GM23248 (cell line): ENCODE data around the gene PCDHGB2. TPM values are rescaled to one million over a fixed set of nuclear protein-coding genes. Genes with fewer than 3 reads are reported as not detected.
"Not testable (repeated sequence)": the region's sequence is repeated elsewhere in the genome, so short reads cannot be mapped to it uniquely, and the experiment has no call there.

Source experiments
- DNase-seq: peaks from one replicate; pipeline ENCODE4 v3.0.0-alpha.2; 2015
- H2AFZ ChIP-seq: fragments of 200-600 bp; sonication (generic); 2 replicates; pipeline ENCODE4 v1.6.1; 2016; ENCODE audit warnings: antibody characterized with exemption
- H3F3A ChIP-seq: fragments of 200-600 bp; sonication (generic); 2 replicates; pipeline ENCODE4 v1.6.1; 2016; ENCODE audit warnings: mild to moderate bottlenecking, antibody characterized with exemption, mixed run types; ENCODE audit not compliant: insufficient read depth
- H3K27ac ChIP-seq: fragments of 200-600 bp; sonication (generic); 2 replicates; pipeline ENCODE4 v1.5.1; 2016; ENCODE audit warnings: mild to moderate bottlenecking
- H3K27me3 ChIP-seq: fragments of 200-600 bp; sonication (generic); replicated peaks from 2 replicates; pipeline ENCODE4 v1.6.1; 2016; ENCODE audit warnings: mild to moderate bottlenecking; ENCODE audit not compliant: insufficient read depth
- H3K36me3 ChIP-seq: fragments of 200-600 bp; sonication (generic); 2 replicates; pipeline ENCODE4 v1.6.1; 2016; ENCODE audit warnings: low read depth, mild to moderate bottlenecking
- H3K4me1 ChIP-seq: fragments of 200-600 bp; sonication (generic); 2 replicates; pipeline ENCODE4 v1.6.1; 2016; ENCODE audit warnings: mild to moderate bottlenecking; ENCODE audit not compliant: insufficient read depth
- H3K4me2 ChIP-seq: fragments of 200-600 bp; sonication (generic); one replicate; pipeline ENCODE4 v1.6.1; 2016; ENCODE audit warnings: mild to moderate bottlenecking; ENCODE audit not compliant: unreplicated experiment
- H3K4me3 ChIP-seq: fragments of 200-600 bp; sonication (generic); 2 replicates; pipeline ENCODE4 v1.5.1; 2016; ENCODE audit warnings: mild to moderate bottlenecking
- H3K79me2 ChIP-seq: fragments of 200-600 bp; sonication (generic); 2 replicates; pipeline ENCODE4 v1.6.1; 2016; ENCODE audit warnings: mild to moderate bottlenecking; ENCODE audit not compliant: insufficient read depth
- H3K9ac ChIP-seq: fragments of 200-600 bp; sonication (generic); 2 replicates; pipeline ENCODE4 v1.6.1; 2016; ENCODE audit warnings: mild to moderate bottlenecking
- H3K9me2 ChIP-seq: fragments of 200-600 bp; sonication (generic); 2 replicates; pipeline ENCODE4 v1.6.1; 2016; ENCODE audit warnings: mixed run types, mild to moderate bottlenecking, moderate library complexity; ENCODE audit not compliant: insufficient read depth
- H3K9me3 ChIP-seq: fragments of 200-600 bp; sonication (generic); one replicate; pipeline ENCODE4 v1.6.1; 2017; ENCODE audit warnings: low read depth
- H4K20me1 ChIP-seq: fragments of 200-600 bp; sonication (generic); 2 replicates; pipeline ENCODE4 v1.6.0; 2016; ENCODE audit not compliant: insufficient read depth
- EZH2 ChIP-seq: fragments of 200-600 bp; sonication (generic); IDR thresholded peaks from 2 replicates; pipeline ENCODE4 v1.6.1; 2018; ENCODE audit warnings: antibody characterized with exemption, mild to moderate bottlenecking; ENCODE audit not compliant: insufficient read depth, poor library complexity, severe bottlenecking
- EZH2phosphoT487 ChIP-seq: fragments of 200-600 bp; sonication (generic); IDR thresholded peaks from 2 replicates; pipeline ENCODE4 v1.6.1; 2018; ENCODE audit warnings: antibody characterized with exemption, moderate library complexity, mild to moderate bottlenecking, low read depth; ENCODE audit not compliant: insufficient read depth
- WGBS, 2 experiments: methylation state at CpG; one replicate each; pipeline ENCODE4 v1.1.6; 2015 to 2017; ENCODE audit warnings: low lambda C conversion rate in 2 of 2, low coverage in 1 of 2; ENCODE audit errors: missing lambda C conversion rate in 2 of 2; 5-methylcytosine and 5-hydroxymethylcytosine counted together
- in situ Hi-C: fragments of 300-500 bp; cut with MboI; formaldehyde crosslinking; loops from 2 replicates; pipeline ENCODE4 v1.15.0; 2020
- polyA plus RNA-seq: library from polyadenylated mRNA; unstranded; fragments of >200 nt; fragmentation: Nextera tagmentation; extraction: Ambion mirVana; gene quantifications from 2 replicates; pipeline ENCODE4 v1.2.1, GENCODE V29; 2016
- total RNA-seq: library from RNA; depleted of rRNA; stranded (reverse); fragments of >200 nt; shearing (Covaris generic); gene quantifications from 2 replicates; pipeline ENCODE4 v1.2.3, GENCODE V29; 2014

The PCDHGB2 gene
- total and polyA plus RNA-seq, 2 experiments from 2014 or later: 0.76 to 2.2 TPM

GRCh38 chr5:141382469-141383294 is 22.9 kb downstream of the PCDHGB2 start, which contains the start of gene PCDHGA7:
Gene PCDHGA7 (plus strand): TSS chr5:141382742. CDS start chr5:141382900, 158 bp downstream.
- no peaks in the 10 kb centered on the region for H3K27me3 ChIP-seq
- H3K4me1 ChIP-seq: no peaks in the 10 kb centered on the region
- H3K9ac ChIP-seq: no peak within 1 kb of the TSS
- H3K36me3 ChIP-seq: no peaks in the 10 kb centered on the region
- no peak for DNase-seq
- WGBS, 2 experiments: 34 to 38% methylated on average over 36 to 37 of the region's 37 CpGs
- H3K9me2 ChIP-seq: no peaks in the 10 kb centered on the region
- no peak within 1 kb of the TSS for H3K27ac ChIP-seq
- TF ChIP-seq EZH2: no peak
- TF ChIP-seq EZH2phosphoT487: no peak
- H3F3A ChIP-seq: no peaks in the 10 kb centered on the region
- H3K79me2 ChIP-seq: no peaks in the 10 kb centered on the region
- no peaks in the 10 kb centered on the region for H3K9me3 ChIP-seq
- no peak within 1 kb of the TSS; the same call in 1 of the 2 replicates for H2AFZ ChIP-seq
- no peak within 1 kb of the TSS; the same call in 1 of the 2 replicates for H3K4me3 ChIP-seq
- in situ Hi-C loops: no loop called here
- no peaks in the 10 kb centered on the region for H4K20me1 ChIP-seq
- H3K4me2 ChIP-seq: no peak within 1 kb of the TSS

GRCh38 chr5:141383345-141383744 is 23.6 kb downstream of the PCDHGB2 start:
- Histone ChIP-seq H2AFZ (no peak overlapping the region), H3K4me2 (no peak overlapping the region), H4K20me1 (no peaks in the 10 kb centered on the region), H3K4me3 (no peak overlapping the region), H3K27me3 (no peaks in the 10 kb centered on the region), H3K9me3 (no peaks in the 10 kb centered on the region), H3K4me1 (no peaks in the 10 kb centered on the region), H3K79me2 (no peaks in the 10 kb centered on the region), H3F3A (no peaks in the 10 kb centered on the region), H3K27ac (no peak overlapping the region), H3K9me2 (no peaks in the 10 kb centered on the region), H3K9ac (no peak overlapping the region), H3K36me3 (no peaks in the 10 kb centered on the region)
- DNase-seq: no peak
- in situ Hi-C loops: no loop called here
- 41 to 42% methylated on average over 18 to 21 of the region's 21 CpGs for WGBS, 2 experiments
- TF ChIP-seq EZH2phosphoT487 (no peak), EZH2 (no peak)

- WGBS, 2 experiments: 36 to 38% methylated on average over 42 to 43 of the region's 43 CpGs
- Histone ChIP-seq H3K4me2 (no peak overlapping the region), H2AFZ (no peak overlapping the region), H4K20me1 (no peaks in the 10 kb centered on the region), H3K4me1 (no peaks in the 10 kb centered on the region), H3K9me2 (no peaks in the 10 kb centered on the region), H3K36me3 (no peaks in the 10 kb centered on the region), H3K27me3 (no peaks in the 10 kb centered on the region), H3K9me3 (no peaks in the 10 kb centered on the region), H3K27ac (no peak overlapping the region), H3K79me2 (no peaks in the 10 kb centered on the region), H3K4me3 (no peak overlapping the region), H3F3A (no peaks in the 10 kb centered on the region), H3K9ac (no peak overlapping the region)
- in situ Hi-C loops: no loop called here
- no peak for DNase-seq
- TF ChIP-seq EZH2phosphoT487: no peak
- no peak for TF ChIP-seq EZH2
Measured at GRCh38 chr5:141384471-141385267, 24.9 kb downstream of the PCDHGB2 start.

- H3K4me2 ChIP-seq, H3K9me3 ChIP-seq, H3F3A ChIP-seq, H3K27ac ChIP-seq, H3K9me2 ChIP-seq, H3K79me2 ChIP-seq, H4K20me1 ChIP-seq, H3K27me3 ChIP-seq, H3K36me3 ChIP-seq, H3K9ac ChIP-seq, in situ Hi-C loops, H3K4me1 ChIP-seq: not testable (repeated sequence)
- WGBS, 2 experiments: 13 to 19% methylated on average over 21 to 23 of the region's 40 CpGs
- Histone ChIP-seq H2AFZ (peak within 1 kb of the TSS; percentile 62; the same call in 1 of the 2 replicates), H3K4me3 (peak within 1 kb of the TSS; percentile 66)
- DNase-seq: peak; percentile 61
Measured at GRCh38 chr5:141387557-141388311, 27.9 kb downstream of the PCDHGB2 start, which contains the start of gene PCDHGB4. Gene PCDHGB4 (plus strand): TSS chr5:141387698. CDS start chr5:141387885, 187 bp downstream.
